GM12878 (cell line): ENCODE results near the gene AJM1. TPM values are rescaled to one million over a fixed set of nuclear protein-coding genes. Genes with fewer than 3 reads are reported as not detected.

Experiments
- ATAC-seq: fragments of 200-7000 bp; cut with Tn5 transposase; 3 replicates; pipeline ENCODE4 v1.9.1; 2020; ENCODE audit warnings: mild to moderate bottlenecking, moderate library complexity
- BruUV-seq: library from RNA; stranded (reverse); fragments of 400-500 nt; replicated peaks from 2 replicates; lab custom pipeline; 2021; lab: Mats Ljungman, UMichigan
- CTCF ChIA-PET: fragments of 300-600 bp; sonication (Branson Sonifier 250); formaldehyde crosslinking; extraction: SDS; loops from one replicate; lab custom pipeline; 2021; ENCODE audit warnings: inconsistent platforms; lab: Yijun Ruan, JAX
- POLR2A ChIA-PET: fragments of 350-600 bp; formaldehyde crosslinking; extraction: SDS; loops from one replicate; lab custom pipeline; 2021; ENCODE audit warnings: inconsistent platforms; lab: Charles Lee
- RAD21 ChIA-PET: fragments of 300-600 bp; sonication (Branson Sonifier 250); formaldehyde crosslinking; loops from one replicate; lab custom pipeline; 2023; ENCODE audit warnings: antibody characterized with exemption; ENCODE audit not compliant: unreplicated experiment; lab: Charles Lee
- SMC1A ChIA-PET: fragments of 300-600 bp; sonication (Branson Sonifier 250); formaldehyde crosslinking; loops from one replicate; lab custom pipeline; 2023; ENCODE audit not compliant: unreplicated experiment, uncharacterized antibody; lab: Charles Lee
- DNase-seq: peaks from one replicate; pipeline ENCODE4 v3.0.0-alpha.2; 2011; ENCODE audit warnings: low read depth, low spot score
- FAIRE-seq: peaks from 3 replicates; lab custom pipeline; 2011; peaks lifted over from hg19 to GRCh38; lab: Jason Lieb, UNC
- H2AFZ ChIP-seq: 2 replicates; pipeline ENCODE4 v1.6.0; 2011; ENCODE audit warnings: low read depth, low read length, control low read depth; ENCODE audit not compliant: control insufficient read depth
- H3K27ac ChIP-seq: 2 replicates; pipeline ENCODE4 v1.5.1; 2011; ENCODE audit warnings: control low read depth; ENCODE audit not compliant: control insufficient read depth, insufficient read depth
- H3K27me3 ChIP-seq, 2 experiments: replicated peaks in 1 of 2; 2 replicates each; pipeline versions ENCODE4 v1.6.0 to v1.6.1; 2011; ENCODE audit warnings: low read length in 1 of 2; ENCODE audit not compliant: control insufficient read depth in 2 of 2, insufficient read depth in 2 of 2
- H3K36me3 ChIP-seq, 2 experiments: 2 replicates each; pipeline ENCODE4 v1.5.1; 2011; ENCODE audit warnings: low read length in 1 of 2; ENCODE audit not compliant: control insufficient read depth in 2 of 2, insufficient read depth in 2 of 2
- H3K4me1 ChIP-seq: 2 replicates; pipeline ENCODE4 v1.6.1; 2011; ENCODE audit warnings: mild to moderate bottlenecking, low read length, moderate library complexity, mixed read lengths; ENCODE audit not compliant: control insufficient read depth, insufficient read depth
- H3K4me2 ChIP-seq: 2 replicates; pipeline ENCODE4 v1.6.0; 2011; ENCODE audit warnings: control low read depth; ENCODE audit not compliant: control insufficient read depth, insufficient read depth
- H3K4me3 ChIP-seq: fragments of 200-600 bp; sonication (generic); 2 replicates; pipeline ENCODE4 v1.5.1; 2016
- H3K79me2 ChIP-seq: 2 replicates; pipeline ENCODE4 v1.6.0; 2011; ENCODE audit warnings: low read length; ENCODE audit not compliant: control insufficient read depth, insufficient read depth
- H3K9ac ChIP-seq: 2 replicates; pipeline ENCODE4 v1.8.0; 2011; ENCODE audit warnings: low read length, control low read depth, mixed read lengths; ENCODE audit not compliant: control insufficient read depth, insufficient read depth
- H3K9me3 ChIP-seq: replicated peaks from 3 replicates; pipeline ENCODE4 v1.5.1; 2011; ENCODE audit warnings: mild to moderate bottlenecking, low read length; ENCODE audit not compliant: control insufficient read depth, insufficient read depth
- H4K20me1 ChIP-seq: 2 replicates; pipeline ENCODE4 v1.6.0; 2011; ENCODE audit not compliant: control insufficient read depth, insufficient read depth
- ATF3 ChIP-seq: IDR thresholded peaks from 2 replicates; pipeline ENCODE4 v1.6.1; 2011; ENCODE audit warnings: low read depth, mild to moderate bottlenecking, low read length, moderate library complexity, borderline replicate concordance; ENCODE audit errors: extremely low read depth
- BHLHE40 ChIP-seq, 2 experiments: fragments of 450-650 bp in 1 of 2; IDR thresholded peaks; 2 replicates each; pipeline ENCODE4 v1.6.1; 2011 to 2017; ENCODE audit warnings: low read depth in 2 of 2, borderline replicate concordance in 1 of 2, improper control_type of control experiment in 1 of 2, low read length in 1 of 2, mild to moderate bottlenecking in 1 of 2
- MTA2 ChIP-seq: fragments of 450-650 bp; IDR thresholded peaks from 2 replicates; pipeline ENCODE4 v1.6.1; 2016; ENCODE audit warnings: low read depth, mild to moderate bottlenecking, moderate library complexity
- RCOR1 ChIP-seq: conservative IDR thresholded peaks from 2 replicates; pipeline ENCODE4 v1.6.1; 2012; ENCODE audit warnings: low read depth, low read length, improper control_type of control experiment
- TCF12 ChIP-seq: IDR thresholded peaks from 2 replicates; pipeline ENCODE4 v1.6.1; 2011; ENCODE audit warnings: low read depth, mild to moderate bottlenecking, low read length
- TCF3 ChIP-seq: IDR thresholded peaks from 2 replicates; pipeline ENCODE4 v1.6.1; 2012; ENCODE audit warnings: low read depth, mild to moderate bottlenecking, low read length, borderline replicate concordance; ENCODE audit not compliant: insufficient read depth
- ZNF217 ChIP-seq: fragments of 450-650 bp; IDR thresholded peaks from 2 replicates; pipeline ENCODE4 v1.6.1; 2017; ENCODE audit warnings: antibody characterized with exemption, mild to moderate bottlenecking
- WGBS: methylation state at CpG from one replicate; pipeline ENCODE4 v1.1.6; 2016; ENCODE audit warnings: low lambda C conversion rate; ENCODE audit not compliant: insufficient replicate concordance, insufficient coverage; ENCODE audit errors: missing lambda C conversion rate; 5-methylcytosine and 5-hydroxymethylcytosine counted together
- in situ Hi-C: fragments of 300-500 bp; cut with MboI; formaldehyde crosslinking; loops from 9 replicates; pipeline ENCODE4 v1.14.3; 2018; ENCODE audit warnings: mixed read lengths
- intact Hi-C: fragments of 100-400 bp; cut with micrococcal nuclease; formaldehyde crosslinking; loops from one replicate; pipeline ENCODE4 v1.14.2; 2022; ENCODE audit not compliant: unreplicated experiment
- polyA plus RNA-seq, 11 experiments: library from polyadenylated mRNA; depleted of rRNA in 4 of 11; unstranded in 6 of 11; stranded (reverse) in 5 of 11; fragments of >200 nt; fragmentation: Nextera tagmentation in 4 of 11; fragmentation: Illumina TruSeq in 1 of 11; extraction: Ambion mirVana in 4 of 11; extraction: Trizol in 1 of 11; gene quantifications; 1 replicate in 1 of 11; 2 replicates in 10 of 11; pipeline versions ENCODE4 v1.2.1 to v1.2.3, GENCODE V29; 2011 to 2016; ENCODE audit warnings: inconsistent platforms in 2 of 11, missing spikeins in 2 of 11, low read depth in 1 of 11
- total RNA-seq, 4 experiments: library from RNA; depleted of rRNA in 3 of 4; stranded (reverse); fragments of >200 nt in 3 of 4; fragmentation: Illumina TruSeq in 1 of 4; extraction: Trizol in 1 of 4; gene quantifications; 2 replicates each; pipeline versions ENCODE4 v1.2.1 to v1.2.3, GENCODE V29; 2013 to 2021
- TF ChIP-seq, protein P1 (sequence below): fragments of 150-350 bp; IDR thresholded peaks from 2 replicates; pipeline ENCODE4 v1.6.1; 2014; ENCODE audit warnings: mild to moderate bottlenecking, low read depth, low read length

The AJM1 gene
- total and polyA plus RNA-seq, 10 of the 15 experiments (the other 5 are each of a cell fraction or from before 2014, with no cell fraction given), result 0.06 to 2.5 (median 1.0) TPM; not detected in 2

- H3K27me3 ChIP-seq, result no peaks in the 10 kb centered on the region
- H4K20me1 ChIP-seq, result no peaks in the 10 kb centered on the region
- no peaks in the 10 kb centered on the region for H3K36me3 ChIP-seq
- peaks cover 8% of the 10 kb centered on the region for H3K79me2 ChIP-seq
- peaks cover 40% of the 10 kb centered on the region for H3K4me1 ChIP-seq
- ChIA-PET SMC1A (no interaction called here), RAD21 (interaction anchor here (2.0 kb wide), 1 partner anchor 11 kb away, joined by 8 read pairs; no protein-coding TSS in a partner anchor), POLR2A (interaction anchor here (0.6 to 4.6 kb wide), 6 partner anchors 8 to 95 kb away, joined by 4 to 41 read pairs (median 6); no protein-coding TSS in a partner anchor), CTCF (interaction anchor here (0.6 to 3.1 kb wide), 7 partner anchors 12 to 155 kb away, joined by 3 to 16 read pairs (median 9); no protein-coding TSS in a partner anchor)
- no peaks in the 10 kb centered on the region for H3K9me3 ChIP-seq
- no peak overlapping the region for H3K4me2 ChIP-seq
- H3K27ac ChIP-seq, result no peak overlapping the region
- FAIRE-seq, result no peak
- H3K4me3 ChIP-seq, result no peak overlapping the region
- peak; percentile 4; the same call in 1 of the 3 replicates for ATAC-seq
- no TSS peak for BruUV-seq
- no peak overlapping the region for H3K9ac ChIP-seq
- no peak overlapping the region for H2AFZ ChIP-seq
- in situ Hi-C loops, result no loop called here
- TF ChIP-seq ATF3, result no peak
- TF ChIP-seq, protein P1, sequence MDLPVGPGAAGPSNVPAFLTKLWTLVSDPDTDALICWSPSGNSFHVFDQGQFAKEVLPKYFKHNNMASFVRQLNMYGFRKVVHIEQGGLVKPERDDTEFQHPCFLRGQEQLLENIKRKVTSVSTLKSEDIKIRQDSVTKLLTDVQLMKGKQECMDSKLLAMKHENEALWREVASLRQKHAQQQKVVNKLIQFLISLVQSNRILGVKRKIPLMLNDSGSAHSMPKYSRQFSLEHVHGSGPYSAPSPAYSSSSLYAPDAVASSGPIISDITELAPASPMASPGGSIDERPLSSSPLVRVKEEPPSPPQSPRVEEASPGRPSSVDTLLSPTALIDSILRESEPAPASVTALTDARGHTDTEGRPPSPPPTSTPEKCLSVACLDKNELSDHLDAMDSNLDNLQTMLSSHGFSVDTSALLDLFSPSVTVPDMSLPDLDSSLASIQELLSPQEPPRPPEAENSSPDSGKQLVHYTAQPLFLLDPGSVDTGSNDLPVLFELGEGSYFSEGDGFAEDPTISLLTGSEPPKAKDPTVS, result no peak
- TF ChIP-seq TCF12, result 0 out of 2 replicates have a peak, but pooled peaks have one; percentile 27
- TF ChIP-seq ZNF217, result no peak
- 0 out of 2 replicates have a peak, but pooled peaks have one; percentile 39 for TF ChIP-seq TCF3
- TF ChIP-seq BHLHE40 (IDR thresholded peaks at IDR 0.05; ENCODE audit: borderline replicate concordance in 1 of 2, low read depth in 2 of 2, low read length in 1 of 2), result no peak
- no peak for TF ChIP-seq MTA2
- no peak for TF ChIP-seq RCOR1
- WGBS, result 65% methylated on average over 11 of the region's 11 CpGs
- intact Hi-C loops, result loop anchor here (5.0 to 10.0 kb wide), 2 partner anchors 33 to 76 kb away; partner anchors contain the start of genes PHPT1 and RABL6
- no peak for DNase-seq
These were observed 38.4 kb downstream of the AJM1 start for GRCh38 chr9:136880651-136881050.
